HG03108 (cell line): ENCODE data around the gene NFKBIL1.

Experiments used
- ATAC-seq: cut with Tn5 transposase; IDR thresholded peaks from one replicate; pipeline ENCODE4 v1.9.1; 2021; ENCODE audit warnings: moderate library complexity; ENCODE audit not compliant: unreplicated experiment

NFKBIL1 gene

DNA sequence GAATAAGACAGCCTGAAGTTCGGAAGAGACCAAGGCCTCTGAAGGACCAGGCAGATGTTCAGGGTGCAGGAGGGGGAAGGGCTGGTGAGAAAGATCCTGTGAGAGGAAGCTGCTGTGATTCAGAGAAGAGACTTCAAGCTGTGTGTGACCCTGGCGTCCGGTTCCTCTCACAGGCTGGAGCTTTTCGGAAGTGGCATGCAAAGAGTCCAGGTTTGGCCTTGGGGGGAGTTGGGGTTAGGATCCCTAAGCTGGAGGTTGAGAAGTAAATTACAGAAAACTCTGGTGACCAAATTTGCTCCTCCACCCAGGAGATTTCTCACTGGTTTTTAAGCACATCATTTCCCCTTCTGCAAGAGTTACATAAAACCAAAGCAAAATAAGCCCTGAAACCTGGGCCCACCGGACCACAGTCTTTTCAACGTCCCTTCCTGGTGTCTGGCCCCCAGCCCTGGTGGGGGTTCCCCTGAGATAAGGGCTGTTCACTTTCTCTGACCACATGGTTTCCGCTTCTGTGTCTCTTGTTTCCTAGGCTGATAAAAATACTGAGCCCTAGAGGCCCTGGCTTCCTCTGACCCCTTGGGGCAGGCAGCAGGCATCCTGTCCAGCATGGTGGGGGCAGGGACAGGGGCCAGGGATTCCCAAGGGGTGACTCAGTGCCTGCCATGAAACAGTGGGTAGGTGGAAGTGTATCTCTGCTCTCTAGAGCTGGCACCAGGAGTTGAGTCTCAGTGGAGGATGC is 12.7 kb downstream of the NFKBIL1 start:
- ATAC-seq, result peak; percentile 63

DNA sequence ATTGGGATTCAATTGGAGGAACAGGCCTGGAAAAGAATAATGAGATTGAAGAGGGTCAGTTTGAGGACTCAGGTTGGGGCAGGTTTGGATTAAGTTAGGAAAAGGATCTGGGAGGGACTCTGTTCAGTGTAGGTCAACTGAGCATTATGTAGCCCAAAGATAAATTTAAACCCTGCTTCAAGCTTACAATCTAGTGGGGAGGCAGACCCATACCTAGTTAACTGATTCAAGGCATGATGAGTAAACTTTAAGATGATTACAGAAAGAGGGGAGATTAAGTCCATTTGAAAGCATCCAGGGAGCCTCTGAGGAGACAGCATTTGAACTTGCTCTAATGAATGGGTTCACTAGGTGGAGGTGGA is 13.3 kb downstream of the NFKBIL1 start:
- no peak for ATAC-seq

DNA sequence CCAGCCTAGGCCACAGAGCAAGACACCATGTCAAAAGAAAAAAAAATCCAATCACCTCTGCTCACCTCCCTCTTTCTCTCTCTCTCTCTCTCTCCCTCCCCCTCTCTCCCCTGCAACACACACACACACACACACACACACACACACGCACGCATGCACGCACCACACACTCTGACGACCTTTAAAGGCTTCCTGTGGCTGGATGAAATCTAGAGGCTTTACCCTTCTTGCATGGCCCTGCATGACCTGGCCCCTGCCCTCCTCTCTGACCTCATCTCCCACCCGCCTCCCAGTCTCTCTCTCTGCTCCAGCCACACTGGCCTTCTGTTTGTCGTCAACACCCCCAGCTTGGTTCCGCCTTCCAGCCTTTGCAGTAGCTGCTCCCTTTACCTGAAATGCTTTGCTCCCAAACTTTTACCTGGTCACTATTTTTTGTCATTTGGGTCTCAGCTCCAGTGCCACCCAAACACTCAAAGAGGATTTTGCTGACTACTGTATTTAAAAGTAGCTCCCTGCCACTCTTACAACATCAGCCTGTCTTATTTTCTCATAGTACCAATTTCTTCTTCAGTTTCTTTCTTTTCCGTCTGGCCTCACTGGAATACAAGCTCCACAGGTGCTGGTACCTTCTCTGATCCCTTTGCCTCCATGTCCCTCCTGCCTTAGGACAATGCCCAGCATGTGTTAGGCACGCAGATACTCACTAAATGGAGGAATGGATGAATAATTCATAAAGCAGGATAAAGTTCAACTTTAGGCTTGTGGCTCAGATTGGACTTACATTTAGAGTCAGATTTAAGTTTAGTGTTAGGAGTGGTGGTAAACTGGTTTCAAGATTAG is 20.3 kb downstream of the NFKBIL1 start:
- no peak for ATAC-seq

DNA sequence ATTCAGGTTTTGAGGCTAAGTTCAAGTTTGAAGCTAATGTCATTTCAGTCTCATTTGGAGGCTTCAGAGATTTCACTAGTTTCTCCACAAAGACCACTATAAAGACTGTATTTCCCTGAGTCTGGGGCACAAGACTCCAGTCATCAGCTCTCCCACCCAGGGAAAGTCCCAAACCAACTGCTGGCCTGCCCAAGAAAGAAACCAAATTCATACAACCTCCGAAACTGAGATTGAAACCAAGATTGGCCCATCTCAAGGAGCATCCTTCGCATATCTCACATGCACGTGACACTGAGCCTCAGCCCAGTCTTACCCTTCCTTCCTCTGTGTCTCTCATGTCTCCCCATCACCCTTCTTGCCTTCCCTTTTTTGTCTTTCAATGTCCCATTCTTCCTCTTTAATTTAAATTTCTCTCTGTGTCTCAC is 21.1 kb downstream of the NFKBIL1 start:
- ATAC-seq, result peak; percentile 46

DNA sequence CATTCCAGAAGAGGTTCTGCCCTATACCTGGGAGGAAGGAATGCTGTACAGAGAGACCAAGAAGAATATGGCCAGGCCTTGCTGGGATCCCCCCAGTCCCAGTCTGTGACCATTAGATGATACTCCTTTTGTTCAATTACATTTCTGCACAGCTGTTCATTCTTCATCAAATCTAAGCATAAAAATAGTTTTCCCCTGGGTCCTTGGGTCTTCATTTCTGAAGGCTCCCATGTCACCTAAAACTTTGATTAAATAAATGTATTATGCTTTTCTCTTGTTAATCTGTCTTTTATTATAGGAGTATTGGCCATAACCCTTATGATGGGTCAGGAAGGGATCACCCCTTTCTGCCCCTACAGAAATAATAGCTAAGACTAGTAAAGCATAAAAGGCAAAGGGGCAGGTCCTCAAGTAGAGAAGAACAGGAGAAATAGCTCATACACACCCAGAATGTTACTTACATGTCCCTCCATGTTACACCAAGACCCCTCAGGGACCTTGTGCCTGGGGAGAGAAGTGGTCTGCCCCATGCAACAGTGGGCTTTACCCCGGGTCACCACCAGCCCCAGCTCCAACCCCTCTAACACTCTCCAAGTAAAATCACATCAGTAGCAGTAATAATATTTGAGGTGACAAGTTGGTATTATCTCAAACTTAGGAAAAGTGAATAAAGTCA is 22.6 kb downstream of the NFKBIL1 start:
- no peak for ATAC-seq

DNA sequence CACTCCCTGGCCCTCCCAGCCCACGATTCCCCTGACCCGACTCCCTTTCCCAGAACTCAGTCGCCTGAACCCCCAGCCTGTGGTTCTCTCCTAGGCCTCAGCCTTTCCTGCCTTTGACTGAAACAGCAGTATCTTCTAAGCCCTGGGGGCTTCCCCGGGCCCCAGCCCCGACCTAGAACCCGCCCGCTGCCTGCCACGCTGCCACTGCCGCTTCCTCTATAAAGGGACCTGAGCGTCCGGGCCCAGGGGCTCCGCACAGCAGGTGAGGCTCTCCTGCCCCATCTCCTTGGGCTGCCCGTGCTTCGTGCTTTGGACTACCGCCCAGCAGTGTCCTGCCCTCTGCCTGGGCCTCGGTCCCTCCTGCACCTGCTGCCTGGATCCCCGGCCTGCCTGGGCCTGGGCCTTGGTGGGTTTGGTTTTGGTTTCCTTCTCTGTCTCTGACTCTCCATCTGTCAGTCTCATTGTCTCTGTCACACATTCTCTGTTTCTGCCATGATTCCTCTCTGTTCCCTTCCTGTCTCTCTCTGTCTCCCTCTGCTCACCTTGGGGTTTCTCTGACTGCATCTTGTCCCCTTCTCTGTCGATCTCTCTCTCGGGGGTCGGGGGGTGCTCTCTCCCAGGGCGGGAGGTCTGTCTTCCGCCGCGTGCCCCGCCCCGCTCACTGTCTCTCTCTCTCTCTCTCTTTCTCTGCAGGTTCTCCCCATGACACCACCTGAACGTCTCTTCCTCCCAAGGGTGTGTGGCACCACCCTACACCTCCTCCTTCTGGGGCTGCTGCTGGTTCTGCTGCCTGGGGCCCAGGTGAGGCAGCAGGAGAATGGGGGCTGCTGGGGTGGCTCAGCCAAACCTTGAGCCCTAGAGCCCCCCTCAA is 24.9 kb downstream of the NFKBIL1 start, which contains the start of gene LTA:
TSS of gene LTA (plus strand) at position 249 of the 871 bp plus-strand sequence. CDS start at position 703, 454 bp downstream.
- peak; percentile 25 for ATAC-seq

DNA sequence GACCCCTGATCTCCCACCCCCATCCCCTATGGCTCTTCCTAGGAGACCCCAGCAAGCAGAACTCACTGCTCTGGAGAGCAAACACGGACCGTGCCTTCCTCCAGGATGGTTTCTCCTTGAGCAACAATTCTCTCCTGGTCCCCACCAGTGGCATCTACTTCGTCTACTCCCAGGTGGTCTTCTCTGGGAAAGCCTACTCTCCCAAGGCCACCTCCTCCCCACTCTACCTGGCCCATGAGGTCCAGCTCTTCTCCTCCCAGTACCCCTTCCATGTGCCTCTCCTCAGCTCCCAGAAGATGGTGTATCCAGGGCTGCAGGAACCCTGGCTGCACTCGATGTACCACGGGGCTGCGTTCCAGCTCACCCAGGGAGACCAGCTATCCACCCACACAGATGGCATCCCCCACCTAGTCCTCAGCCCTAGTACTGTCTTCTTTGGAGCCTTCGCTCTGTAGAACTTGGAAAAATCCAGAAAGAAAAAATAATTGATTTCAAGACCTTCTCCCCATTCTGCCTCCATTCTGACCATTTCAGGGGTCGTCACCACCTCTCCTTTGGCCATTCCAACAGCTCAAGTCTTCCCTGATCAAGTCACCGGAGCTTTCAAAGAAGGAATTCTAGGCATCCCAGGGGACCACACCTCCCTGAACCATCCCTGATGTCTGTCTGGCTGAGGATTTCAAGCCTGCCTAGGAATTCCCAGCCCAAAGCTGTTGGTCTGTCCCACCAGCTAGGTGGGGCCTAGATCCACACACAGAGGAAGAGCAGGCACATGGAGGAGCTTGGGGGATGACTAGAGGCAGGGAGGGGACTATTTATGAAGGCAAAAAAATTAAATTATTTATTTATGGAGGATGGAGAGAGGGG is 26.1 kb downstream of the NFKBIL1 start:
- no peak for ATAC-seq

DNA sequence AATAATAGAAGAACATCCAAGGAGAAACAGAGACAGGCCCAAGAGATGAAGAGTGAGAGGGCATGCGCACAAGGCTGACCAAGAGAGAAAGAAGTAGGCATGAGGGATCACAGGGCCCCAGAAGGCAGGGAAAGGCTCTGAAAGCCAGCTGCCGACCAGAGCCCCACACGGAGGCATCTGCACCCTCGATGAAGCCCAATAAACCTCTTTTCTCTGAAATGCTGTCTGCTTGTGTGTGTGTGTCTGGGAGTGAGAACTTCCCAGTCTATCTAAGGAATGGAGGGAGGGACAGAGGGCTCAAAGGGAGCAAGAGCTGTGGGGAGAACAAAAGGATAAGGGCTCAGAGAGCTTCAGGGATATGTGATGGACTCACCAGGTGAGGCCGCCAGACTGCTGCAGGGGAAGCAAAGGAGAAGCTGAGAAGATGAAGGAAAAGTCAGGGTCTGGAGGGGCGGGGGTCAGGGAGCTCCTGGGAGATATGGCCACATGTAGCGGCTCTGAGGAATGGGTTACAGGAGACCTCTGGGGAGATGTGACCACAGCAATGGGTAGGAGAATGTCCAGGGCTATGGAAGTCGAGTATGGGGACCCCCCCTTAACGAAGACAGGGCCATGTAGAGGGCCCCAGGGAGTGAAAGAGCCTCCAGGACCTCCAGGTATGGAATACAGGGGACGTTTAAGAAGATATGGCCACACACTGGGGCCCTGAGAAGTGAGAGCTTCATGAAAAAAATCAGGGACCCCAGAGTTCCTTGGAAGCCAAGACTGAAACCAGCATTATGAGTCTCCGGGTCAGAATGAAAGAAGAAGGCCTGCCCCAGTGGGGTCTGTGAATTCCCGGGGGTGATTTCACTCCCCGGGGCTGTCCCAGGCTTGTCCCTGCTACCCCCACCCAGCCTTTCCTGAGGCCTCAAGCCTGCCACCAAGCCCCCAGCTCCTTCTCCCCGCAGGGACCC is 27.0 kb downstream of the NFKBIL1 start:
- no peak for ATAC-seq

DNA sequence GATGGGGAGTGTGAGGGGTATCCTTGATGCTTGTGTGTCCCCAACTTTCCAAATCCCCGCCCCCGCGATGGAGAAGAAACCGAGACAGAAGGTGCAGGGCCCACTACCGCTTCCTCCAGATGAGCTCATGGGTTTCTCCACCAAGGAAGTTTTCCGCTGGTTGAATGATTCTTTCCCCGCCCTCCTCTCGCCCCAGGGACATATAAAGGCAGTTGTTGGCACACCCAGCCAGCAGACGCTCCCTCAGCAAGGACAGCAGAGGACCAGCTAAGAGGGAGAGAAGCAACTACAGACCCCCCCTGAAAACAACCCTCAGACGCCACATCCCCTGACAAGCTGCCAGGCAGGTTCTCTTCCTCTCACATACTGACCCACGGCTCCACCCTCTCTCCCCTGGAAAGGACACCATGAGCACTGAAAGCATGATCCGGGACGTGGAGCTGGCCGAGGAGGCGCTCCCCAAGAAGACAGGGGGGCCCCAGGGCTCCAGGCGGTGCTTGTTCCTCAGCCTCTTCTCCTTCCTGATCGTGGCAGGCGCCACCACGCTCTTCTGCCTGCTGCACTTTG is 28.0 kb downstream of the NFKBIL1 start, which contains the start of gene TNF:
TSS of gene TNF (plus strand) at position 231 of the 567 bp plus-strand sequence. CDS start at position 408, 177 bp downstream.
- peak; percentile 18 for ATAC-seq

DNA sequence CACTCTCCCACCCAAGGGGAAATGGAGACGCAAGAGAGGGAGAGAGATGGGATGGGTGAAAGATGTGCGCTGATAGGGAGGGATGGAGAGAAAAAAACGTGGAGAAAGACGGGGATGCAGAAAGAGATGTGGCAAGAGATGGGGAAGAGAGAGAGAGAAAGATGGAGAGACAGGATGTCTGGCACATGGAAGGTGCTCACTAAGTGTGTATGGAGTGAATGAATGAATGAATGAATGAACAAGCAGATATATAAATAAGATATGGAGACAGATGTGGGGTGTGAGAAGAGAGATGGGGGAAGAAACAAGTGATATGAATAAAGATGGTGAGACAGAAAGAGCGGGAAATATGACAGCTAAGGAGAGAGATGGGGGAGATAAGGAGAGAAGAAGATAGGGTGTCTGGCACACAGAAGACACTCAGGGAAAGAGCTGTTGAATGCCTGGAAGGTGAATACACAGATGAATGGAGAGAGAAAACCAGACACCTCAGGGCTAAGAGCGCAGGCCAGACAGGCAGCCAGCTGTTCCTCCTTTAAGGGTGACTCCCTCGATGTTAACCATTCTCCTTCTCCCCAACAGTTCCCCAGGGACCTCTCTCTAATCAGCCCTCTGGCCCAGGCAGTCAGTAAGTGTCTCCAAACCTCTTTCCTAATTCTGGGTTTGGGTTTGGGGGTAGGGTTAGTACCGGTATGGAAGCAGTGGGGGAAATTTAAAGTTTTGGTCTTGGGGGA is 28.7 kb downstream of the NFKBIL1 start:
- ATAC-seq, result no peak

DNA sequence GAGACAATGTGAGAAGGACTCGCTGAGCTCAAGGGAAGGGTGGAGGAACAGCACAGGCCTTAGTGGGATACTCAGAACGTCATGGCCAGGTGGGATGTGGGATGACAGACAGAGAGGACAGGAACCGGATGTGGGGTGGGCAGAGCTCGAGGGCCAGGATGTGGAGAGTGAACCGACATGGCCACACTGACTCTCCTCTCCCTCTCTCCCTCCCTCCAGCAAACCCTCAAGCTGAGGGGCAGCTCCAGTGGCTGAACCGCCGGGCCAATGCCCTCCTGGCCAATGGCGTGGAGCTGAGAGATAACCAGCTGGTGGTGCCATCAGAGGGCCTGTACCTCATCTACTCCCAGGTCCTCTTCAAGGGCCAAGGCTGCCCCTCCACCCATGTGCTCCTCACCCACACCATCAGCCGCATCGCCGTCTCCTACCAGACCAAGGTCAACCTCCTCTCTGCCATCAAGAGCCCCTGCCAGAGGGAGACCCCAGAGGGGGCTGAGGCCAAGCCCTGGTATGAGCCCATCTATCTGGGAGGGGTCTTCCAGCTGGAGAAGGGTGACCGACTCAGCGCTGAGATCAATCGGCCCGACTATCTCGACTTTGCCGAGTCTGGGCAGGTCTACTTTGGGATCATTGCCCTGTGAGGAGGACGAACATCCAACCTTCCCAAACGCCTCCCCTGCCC is 29.6 kb downstream of the NFKBIL1 start:
- no peak for ATAC-seq

DNA sequence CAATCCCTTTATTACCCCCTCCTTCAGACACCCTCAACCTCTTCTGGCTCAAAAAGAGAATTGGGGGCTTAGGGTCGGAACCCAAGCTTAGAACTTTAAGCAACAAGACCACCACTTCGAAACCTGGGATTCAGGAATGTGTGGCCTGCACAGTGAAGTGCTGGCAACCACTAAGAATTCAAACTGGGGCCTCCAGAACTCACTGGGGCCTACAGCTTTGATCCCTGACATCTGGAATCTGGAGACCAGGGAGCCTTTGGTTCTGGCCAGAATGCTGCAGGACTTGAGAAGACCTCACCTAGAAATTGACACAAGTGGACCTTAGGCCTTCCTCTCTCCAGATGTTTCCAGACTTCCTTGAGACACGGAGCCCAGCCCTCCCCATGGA is 30.2 kb downstream of the NFKBIL1 start:
- no peak for ATAC-seq

DNA sequence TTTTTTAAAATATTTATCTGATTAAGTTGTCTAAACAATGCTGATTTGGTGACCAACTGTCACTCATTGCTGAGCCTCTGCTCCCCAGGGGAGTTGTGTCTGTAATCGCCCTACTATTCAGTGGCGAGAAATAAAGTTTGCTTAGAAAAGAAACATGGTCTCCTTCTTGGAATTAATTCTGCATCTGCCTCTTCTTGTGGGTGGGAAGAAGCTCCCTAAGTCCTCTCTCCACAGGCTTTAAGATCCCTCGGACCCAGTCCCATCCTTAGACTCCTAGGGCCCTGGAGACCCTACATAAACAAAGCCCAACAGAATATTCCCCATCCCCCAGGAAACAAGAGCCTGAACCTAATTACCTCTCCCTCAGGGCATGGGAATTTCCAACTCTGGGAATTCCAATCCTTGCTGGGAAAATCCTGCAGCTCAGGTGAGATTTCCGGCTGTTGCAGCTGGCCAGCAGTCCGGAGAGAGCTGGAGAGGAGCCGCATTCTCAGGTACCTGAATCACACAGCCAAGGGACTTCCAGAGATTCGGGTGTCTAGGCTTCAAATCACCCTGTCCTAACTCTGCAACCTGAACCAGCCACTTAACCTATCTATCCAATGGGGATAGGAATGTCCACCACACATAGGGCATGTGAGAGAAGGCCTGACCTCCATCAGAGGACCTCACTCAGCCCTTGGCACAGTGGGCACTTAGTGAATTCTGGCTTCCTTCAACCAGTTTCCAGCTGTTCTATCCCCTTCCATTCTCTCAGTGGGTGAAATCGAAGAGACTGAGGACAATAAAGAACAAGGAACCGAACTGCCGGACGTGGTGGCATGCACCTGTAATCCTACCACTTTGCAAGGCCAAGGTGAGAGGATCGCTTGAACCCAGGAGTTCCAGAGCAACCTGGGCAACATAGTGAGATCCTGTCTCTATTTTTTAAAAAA is 31.0 kb downstream of the NFKBIL1 start:
- ATAC-seq, result no peak

DNA sequence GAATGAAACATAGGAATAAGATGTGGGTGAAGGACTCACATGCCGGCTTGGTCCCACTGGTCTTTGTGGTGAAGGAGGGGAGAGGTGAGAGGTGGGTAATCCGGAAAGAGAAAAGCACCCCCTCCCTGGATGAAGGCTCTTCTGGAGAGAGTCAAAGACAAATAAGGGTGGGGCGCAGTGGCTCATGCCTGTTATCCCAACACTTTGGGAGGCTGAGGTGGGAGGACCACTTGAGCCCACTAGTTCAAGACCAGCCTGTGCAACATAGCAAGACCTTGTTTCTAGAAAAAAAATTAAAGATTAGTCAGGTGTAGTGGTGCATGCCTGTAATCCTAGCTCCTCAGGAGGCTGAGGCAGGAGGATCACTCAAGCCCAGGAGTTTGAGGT is 31.7 kb downstream of the NFKBIL1 start:
- no peak for ATAC-seq

DNA sequence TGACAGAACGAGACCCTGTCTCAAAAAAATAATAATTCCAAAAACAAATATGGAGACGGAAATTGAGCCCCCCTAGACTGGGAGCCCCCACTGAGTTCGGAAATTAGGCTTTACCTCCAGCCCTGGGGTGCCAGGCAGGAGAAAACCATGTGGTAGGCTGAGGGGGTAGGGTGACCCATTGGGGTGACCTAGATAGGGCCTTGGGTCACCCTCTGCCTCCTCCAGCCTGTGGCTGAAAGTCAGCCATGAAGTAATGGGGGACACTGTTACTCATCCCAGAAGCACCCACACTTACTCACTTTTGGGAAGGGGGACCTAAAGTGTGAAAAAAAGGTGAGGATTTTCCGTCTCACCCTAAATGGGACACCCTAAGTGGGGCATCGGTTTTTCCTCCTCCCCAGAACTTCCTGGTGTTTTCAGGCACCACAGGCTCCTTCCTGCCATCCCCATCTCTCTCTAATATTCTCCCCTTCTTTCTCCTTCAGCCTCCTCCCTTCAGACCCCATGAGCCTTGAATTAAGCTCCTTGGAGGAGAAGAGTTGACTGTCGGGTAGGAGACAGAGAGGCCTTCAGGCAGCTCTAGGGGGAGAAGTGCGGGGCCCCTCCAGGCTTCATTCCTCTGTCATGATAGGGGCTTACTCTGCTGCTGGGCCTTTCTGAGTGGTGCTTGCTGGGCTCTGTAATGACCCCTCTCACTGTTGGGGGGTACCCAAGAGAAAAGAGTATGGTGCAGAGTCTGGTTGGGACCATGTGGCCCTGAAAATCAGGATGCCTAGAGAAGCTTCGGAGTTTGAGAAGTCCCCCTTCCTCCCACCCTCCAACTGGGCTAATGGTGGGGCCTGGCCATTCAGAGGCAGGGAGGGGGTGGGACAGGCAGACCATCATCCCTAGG is 32.4 kb downstream of the NFKBIL1 start:
- ATAC-seq, result no peak
